HG03097 (cell line): ENCODE results near the gene OR4K2.
"Not testable (repeated sequence)": the region's sequence is repeated elsewhere in the genome, so short reads cannot be mapped to it uniquely, and the experiment has no call there.

Experiments used
- ATAC-seq: cut with Tn5 transposase; IDR thresholded peaks from one replicate; pipeline ENCODE4 v1.9.1; 2021; ENCODE audit not compliant: unreplicated experiment, low FRiP score

OR4K2 gene

GRCh38 chr14:19874842-19875241, at the start of gene OR4K2:
Gene OR4K2 (plus strand): TSS chr14:19875142. CDS start chr14:19876268, 1,126 bp downstream.
- ATAC-seq = no peak

DNA sequence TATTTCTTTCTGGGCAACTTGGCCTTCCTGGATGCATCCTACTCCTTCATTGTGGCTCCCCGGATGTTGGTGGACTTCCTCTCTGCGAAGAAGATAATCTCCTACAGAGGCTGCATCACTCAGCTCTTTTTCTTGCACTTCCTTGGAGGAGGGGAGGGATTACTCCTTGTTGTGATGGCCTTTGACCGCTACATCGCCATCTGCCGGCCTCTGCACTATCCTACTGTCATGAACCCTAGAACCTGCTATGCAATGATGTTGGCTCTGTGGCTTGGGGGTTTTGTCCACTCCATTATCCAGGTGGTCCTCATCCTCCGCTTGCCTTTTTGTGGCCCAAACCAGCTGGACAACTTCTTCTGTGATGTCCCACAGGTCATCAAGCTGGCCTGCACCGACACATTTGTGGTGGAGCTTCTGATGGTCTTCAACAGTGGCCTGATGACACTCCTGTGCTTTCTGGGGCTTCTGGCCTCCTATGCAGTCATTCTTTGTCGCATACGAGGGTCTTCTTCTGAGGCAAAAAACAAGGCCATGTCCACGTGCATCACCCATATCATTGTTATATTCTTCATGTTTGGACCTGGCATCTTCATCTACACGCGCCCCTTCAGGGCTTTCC, 47.2 kb upstream of the OR4K2 start:
- ATAC-seq = not testable (repeated sequence)

GRCh38 chr14:19828314-19828713, 46.6 kb upstream of the OR4K2 start:
- ATAC-seq = no peak

GRCh38 chr14:19834203-19834848, 40.6 kb upstream of the OR4K2 start:
- ATAC-seq = not testable (repeated sequence)

DNA sequence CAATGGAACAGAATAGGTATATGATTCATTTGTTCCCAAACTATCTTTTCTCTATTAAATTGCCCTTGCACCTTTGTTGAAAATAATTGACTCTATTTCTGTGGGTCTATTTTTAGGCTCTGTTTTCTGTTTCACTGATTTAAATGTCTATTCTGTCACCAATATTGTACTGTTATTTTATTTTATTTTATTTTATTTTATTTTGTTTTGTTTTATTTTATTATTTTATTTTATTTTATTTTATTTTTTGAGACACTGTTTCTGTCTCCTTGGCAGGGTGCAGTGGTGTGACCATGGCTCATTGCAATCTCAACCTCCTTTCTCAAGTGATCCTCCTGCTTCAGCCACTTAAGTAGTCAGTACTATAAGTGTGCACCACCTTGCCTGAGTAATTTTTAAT, 36.5 kb upstream of the OR4K2 start:
- no peak for ATAC-seq

DNA sequence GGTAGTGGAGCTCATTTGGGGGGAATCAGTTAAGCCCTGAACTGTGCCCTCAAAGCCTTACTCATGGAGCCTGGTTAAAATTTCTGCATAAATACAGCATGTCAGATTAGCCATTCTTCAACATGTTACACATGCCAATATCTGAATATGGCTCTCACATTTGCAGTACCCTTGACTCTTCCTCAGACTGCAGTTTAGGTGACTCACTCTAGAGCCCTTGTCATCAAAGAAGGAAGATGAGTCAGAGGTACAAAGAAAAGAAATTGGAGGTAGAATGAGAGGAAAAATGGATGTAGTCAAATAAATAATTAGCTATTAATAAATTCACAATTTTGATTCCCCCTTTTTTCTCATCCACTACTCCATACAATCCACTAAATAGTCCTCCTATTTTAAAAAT, 23.6 kb upstream of the OR4K2 start:
- ATAC-seq = no peak

GRCh38 chr14:19866061-19866669, 8.8 kb upstream of the OR4K2 start:
- ATAC-seq = not testable (repeated sequence)

- ATAC-seq = no peak
Measured at GRCh38 chr14:19873178-19873577, 1.8 kb upstream of the OR4K2 start.

DNA sequence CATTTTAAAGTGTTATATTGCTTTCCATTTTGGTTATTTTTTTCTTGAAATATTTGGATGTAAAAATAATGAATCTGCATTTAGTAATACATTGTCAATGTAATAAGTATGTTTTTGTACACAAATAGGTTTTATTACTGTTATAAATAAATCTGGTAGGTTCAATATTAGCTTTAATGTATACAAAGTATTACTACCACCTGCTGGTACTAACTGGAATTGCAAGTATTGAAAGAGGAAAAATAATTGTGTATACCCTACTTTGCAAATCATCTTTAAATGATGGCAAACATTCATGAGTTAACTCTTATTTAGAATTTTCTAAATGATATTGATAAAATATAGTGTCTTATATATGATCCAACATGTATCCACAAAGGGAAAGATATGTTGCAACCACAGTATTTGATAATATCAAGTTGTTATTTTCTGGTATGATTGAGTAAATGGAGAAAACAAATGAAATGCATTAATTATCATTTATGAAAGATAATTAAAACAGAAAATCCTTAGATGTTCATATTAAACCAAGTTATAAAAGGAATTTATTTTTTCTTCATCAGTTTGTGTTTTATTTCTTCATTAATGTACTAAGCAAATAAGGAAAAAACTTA, 3.2 kb downstream of the OR4K2 start:
- no peak for ATAC-seq

- no peak for ATAC-seq
Measured at GRCh38 chr14:19895282-19895681, 20.3 kb downstream of the OR4K2 start.

- ATAC-seq = no peak
Measured at GRCh38 chr14:19900999-19901398, 26.1 kb downstream of the OR4K2 start.

DNA sequence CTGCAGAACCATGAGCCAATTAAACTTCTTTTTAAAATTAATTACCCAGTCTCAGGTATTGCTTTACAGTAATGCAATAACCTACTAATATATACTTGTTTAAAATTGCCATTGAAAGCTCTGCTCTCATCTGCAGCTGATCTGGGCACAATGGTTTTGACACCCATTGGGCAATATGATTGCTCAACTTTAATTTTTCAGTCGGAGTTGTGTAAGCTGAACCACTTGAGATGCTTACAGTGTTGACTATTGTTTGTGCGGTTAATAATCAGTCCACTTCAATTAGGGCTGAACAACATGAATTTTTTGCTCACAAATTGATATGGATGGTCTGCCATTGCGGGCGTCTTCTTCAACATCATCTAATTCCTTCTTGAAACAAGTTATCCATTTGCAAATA, 27.5 kb downstream of the OR4K2 start:
- ATAC-seq = no peak

DNA sequence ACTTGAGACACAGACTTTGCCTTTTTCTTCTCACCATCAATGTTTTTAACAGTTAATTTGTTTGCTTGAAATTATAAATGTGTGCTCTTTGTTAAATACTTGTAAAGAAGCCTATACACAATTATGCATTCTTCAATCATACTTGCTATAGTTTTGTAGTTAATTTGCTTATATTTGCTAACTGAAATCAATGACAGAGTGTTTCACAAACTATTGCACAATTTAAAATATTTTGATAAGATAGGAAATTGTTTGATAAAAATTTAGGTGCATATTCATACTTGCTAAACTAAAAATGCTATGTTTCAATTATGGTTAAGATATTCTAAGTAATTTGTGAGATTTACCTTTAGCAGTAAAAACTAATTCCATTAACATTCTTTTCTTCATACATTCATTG, 31.7 kb downstream of the OR4K2 start:
- ATAC-seq = no peak

GRCh38 chr14:19911114-19911513, 36.2 kb downstream of the OR4K2 start:
- no peak for ATAC-seq

- no peak for ATAC-seq
Measured at GRCh38 chr14:19917243-19917642, 42.3 kb downstream of the OR4K2 start.

DNA sequence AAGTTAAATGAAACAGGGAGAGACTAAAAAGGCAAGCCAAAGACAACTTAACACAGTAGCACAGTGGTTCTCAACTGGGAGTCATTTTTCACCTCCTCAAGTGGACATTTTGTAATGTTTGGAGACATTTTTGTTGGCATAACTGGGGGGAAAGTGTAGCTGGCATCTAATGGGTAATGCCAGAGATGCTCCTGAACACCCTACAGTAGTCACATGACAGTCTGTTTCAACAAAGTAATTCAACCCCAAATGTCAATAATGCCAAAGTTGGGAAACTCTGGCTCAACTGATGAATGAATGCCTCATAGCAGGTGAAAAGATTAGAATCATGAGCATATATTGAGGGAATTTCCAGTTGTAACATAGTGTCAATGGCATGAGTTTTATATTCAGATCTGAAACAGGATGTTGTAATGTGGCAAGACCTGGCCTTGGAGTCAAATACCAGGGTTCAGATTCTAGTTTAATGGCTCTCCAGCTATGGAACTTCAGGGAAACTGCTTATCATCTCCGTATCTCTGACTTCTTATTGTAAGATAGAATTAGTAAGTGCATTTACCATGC, 43.1 kb downstream of the OR4K2 start:
- ATAC-seq = no peak

DNA sequence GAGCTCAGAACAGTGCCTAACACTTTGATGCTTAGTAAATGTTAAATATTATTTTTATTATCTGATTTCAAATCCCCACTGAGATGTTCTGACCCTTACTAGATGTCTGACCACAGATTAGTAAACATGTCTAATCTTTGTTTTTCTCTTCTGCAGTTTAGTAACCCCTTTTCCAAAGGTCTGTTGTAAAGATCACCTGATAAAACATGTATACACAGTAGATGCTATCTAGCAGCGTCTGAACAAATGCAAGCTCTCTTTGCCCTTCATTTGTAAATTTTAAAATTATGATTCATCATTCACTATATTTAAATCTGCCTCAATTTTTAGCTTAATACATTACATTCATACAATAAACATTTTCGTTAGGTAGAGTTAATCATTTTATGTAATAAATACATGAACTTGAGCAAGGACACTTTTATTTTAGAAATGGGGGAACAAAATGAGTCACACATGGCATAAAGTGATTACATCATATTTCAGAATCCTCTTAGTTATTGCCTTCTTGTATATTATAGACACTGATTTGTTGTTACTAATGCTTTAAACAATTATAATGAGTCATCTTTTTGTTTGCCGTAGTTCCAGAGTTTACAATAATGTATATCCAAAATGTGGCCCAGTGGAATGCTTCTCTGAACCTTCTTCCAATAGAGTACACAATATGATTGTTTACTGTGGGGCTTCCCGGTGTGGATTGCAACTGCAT, 43.8 kb downstream of the OR4K2 start:
- ATAC-seq = no peak

DNA sequence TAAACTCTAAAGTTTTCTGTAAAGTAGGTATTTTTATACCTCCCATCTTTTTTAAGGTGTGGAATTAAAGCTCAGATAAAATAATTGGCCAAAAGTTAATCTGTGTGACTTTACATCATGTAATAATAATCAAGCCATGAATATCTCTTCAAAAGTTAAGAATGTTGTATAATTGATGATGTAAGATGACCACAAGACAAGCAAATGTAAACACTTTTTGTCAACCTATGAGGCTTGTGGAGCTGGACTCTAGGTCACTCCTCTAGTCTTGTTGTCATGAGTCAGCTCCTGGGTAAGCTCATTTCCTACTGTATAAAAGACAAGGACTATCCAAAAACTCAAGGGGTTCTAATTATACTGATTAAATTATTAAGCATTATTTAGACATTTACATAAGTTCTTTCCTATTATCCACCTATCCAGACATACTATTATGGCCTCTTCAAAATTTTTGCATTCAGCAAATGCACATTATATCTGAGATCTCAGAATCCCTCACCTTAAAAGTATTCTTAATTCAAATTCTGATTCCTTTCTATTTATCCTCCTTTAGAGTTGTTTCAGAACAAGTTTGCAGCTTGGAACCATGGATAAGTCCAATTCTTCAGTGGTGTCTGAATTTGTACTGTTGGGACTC, 45.2 kb downstream of the OR4K2 start, which contains the start of gene OR4K5:
Gene OR4K5 (plus strand): TSS at position 587 of the 637 bp plus-strand sequence. CDS start 0 bp downstream, at position 587.
- ATAC-seq = no peak

DNA sequence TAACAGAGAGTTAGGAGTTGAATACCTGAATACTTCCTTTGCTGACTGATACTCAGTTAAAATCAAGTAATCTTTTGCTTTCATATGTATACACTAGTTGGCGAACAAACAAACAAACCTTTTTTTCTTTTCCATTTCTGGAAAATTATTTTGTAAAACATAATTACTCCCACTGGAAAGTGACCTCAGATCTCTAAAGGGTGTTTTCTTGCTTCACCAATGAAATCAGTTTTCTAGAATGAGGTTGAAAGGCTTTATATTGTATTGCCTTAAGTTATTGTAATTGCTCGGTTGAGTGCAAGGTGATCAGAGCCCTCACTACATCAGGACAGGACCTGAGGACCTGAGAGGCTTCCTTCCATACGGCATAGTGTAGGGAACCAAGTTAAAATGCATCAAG, 55.7 kb downstream of the OR4K2 start, which contains the start of gene OR4K1:
Gene OR4K1 (plus strand): TSS at position 301 of the 400 bp plus-strand sequence. CDS start 4,750 bp downstream, outside the sequence.
- no peak for ATAC-seq
